Ectodermal cell (in vitro differentiated cells): ENCODE measurements around the gene POLR1E.

Experiments used
- H3K27ac ChIP-seq: 2 replicates; pipeline ENCODE4 v1.7.0; 2013; ENCODE audit warnings: mild to moderate bottlenecking, low read depth, low read length; ENCODE audit not compliant: insufficient read depth, poor library complexity, severe bottlenecking
- H3K27me3 ChIP-seq: 2 replicates; pipeline ENCODE4 v1.7.0; 2013; ENCODE audit warnings: mild to moderate bottlenecking, low read length; ENCODE audit not compliant: insufficient read depth, control insufficient read depth, poor library complexity, severe bottlenecking
- H3K36me3 ChIP-seq: one replicate; pipeline ENCODE4 v1.7.0; 2013; ENCODE audit warnings: low read length; ENCODE audit not compliant: control insufficient read depth, insufficient read depth
- H3K4me1 ChIP-seq: one replicate; pipeline ENCODE4 v1.7.0; 2013; ENCODE audit warnings: low read length; ENCODE audit not compliant: control insufficient read depth, insufficient read depth
- H3K4me3 ChIP-seq: 2 replicates; pipeline ENCODE4 v1.7.0; 2013; ENCODE audit warnings: low read depth, low read length, control low read depth; ENCODE audit not compliant: insufficient read depth
- H3K9me3 ChIP-seq: 2 replicates; pipeline ENCODE4 v1.7.0; 2013; ENCODE audit warnings: mild to moderate bottlenecking, low read length, moderate library complexity; ENCODE audit not compliant: control insufficient read depth
- WGBS, 2 experiments: methylation state at CpG; one replicate each; pipeline ENCODE4 v1.1.7; 2013; ENCODE audit warnings: missing lambda C conversion rate in 2 of 2; 5-methylcytosine and 5-hydroxymethylcytosine counted together

Gene POLR1E

DNA sequence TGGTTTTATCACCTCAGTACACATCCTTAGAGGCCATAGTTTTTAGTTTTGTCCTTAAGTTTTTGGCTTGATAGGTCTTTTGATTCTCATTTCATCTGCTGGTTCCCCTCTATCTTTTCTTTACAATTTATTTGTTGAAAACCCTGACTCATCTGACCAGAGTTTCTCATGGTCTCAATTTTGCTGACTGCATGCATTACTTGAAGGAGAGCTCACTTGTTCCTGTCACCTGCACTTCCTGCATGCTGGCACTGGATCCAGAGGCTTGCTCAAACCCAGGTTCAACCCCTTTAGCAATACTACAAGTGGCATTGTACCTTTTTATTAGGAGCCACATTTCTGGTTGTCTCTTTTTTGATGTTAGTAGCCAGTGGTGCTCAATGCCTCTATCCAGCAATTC is 63.8 kb downstream of the POLR1E start:
- H3K27ac ChIP-seq, result no peak overlapping the region
- no peaks in the 10 kb centered on the region for H3K27me3 ChIP-seq
- no peak overlapping the region for H3K4me3 ChIP-seq
- H3K36me3 ChIP-seq, result peaks cover 3% of the 10 kb centered on the region
- no peaks in the 10 kb centered on the region for H3K4me1 ChIP-seq
- H3K9me3 ChIP-seq, result no peaks in the 10 kb centered on the region

DNA sequence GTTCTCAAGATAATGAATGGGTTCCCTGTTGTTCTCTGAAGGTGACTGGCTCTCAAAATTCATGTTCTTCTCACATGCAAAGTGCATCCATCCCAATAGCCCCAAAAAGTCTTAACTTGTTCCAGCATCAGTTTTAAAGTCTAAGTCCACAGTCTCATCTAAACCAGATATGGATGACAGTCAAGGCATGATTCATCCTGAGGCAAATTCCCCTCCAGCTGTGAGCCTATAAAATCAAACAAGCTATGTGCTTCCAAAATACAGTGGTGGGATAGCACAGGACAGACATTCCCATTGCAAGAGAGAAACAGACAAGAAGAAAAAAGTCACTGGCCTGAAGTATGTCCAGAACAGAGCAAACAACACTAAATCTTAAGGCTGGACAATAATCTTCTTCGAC is 65.0 kb downstream of the POLR1E start:
- no peak overlapping the region for H3K4me3 ChIP-seq
- H3K9me3 ChIP-seq, result no peaks in the 10 kb centered on the region
- H3K27ac ChIP-seq, result no peak overlapping the region
- WGBS, 2 experiments, result 88 to 96% methylated on average over 1 of the region's 1 CpG
- no peaks in the 10 kb centered on the region for H3K27me3 ChIP-seq
- peaks cover 3% of the 10 kb centered on the region for H3K36me3 ChIP-seq
- no peaks in the 10 kb centered on the region for H3K4me1 ChIP-seq

DNA sequence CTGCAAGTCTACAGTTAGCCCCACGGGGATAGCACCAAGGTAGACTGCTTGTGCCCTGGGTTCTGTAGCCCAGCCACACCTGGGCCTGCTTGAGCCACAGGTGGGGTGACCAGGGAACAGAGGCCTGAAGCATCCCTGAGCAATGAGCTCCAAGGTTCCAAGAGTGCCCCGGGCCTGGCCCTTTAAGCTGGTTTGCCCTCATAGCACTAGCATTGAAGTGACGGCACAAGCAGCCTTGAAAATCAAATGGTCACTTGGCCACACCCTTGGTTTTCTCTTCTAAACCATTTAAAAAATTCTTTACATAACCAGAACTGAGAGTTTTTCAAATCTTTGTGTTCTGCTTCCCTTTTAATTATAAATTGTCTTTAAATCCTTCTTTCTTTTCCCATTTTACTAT is 65.7 kb downstream of the POLR1E start:
- Histone ChIP-seq H3K4me3 (no peak overlapping the region), H3K27ac (no peak overlapping the region)
- WGBS, 2 experiments, result 90 to 92% methylated on average over 3 of the region's 3 CpGs

DNA sequence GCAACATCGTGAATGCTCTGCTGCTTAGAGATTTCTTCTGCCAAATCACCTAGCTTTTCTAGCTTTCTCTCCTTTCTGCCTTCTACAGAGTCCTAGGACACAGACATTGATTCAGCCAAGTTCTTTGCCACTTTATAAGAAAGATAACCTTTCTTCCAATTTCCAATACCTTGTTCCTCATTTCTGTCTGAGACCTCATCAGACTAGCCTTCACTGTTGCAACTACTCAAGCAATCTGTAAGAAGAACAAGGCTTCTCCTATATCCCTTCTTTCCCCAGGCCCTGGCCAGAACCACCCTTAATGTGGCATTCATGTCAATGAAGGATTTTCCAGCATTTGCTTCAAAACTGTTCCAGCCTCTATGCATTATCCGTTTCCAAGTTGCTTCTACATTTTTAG is 66.1 kb downstream of the POLR1E start:
- WGBS, 2 experiments, result 87 to 91% methylated on average over 2 of the region's 2 CpGs
- Histone ChIP-seq H3K27me3 (no peaks in the 10 kb centered on the region), H3K36me3 (peaks cover 3% of the 10 kb centered on the region), H3K9me3 (no peaks in the 10 kb centered on the region), H3K4me1 (no peaks in the 10 kb centered on the region), H3K27ac (no peak overlapping the region), H3K4me3 (no peak overlapping the region)

More for the DNA sequence above, 65.7 kb downstream of the POLR1E start:
- H3K9me3 ChIP-seq, result no peaks in the 10 kb centered on the region
- no peaks in the 10 kb centered on the region for H3K27me3 ChIP-seq
- peaks cover 3% of the 10 kb centered on the region for H3K36me3 ChIP-seq
- no peaks in the 10 kb centered on the region for H3K4me1 ChIP-seq
